D341Med (cell line): ENCODE data around the gene SSC4D.
A peak's percentile ranks its signal among the peaks of the same experiment; 100 is the strongest.
"Not testable (repeated sequence)": the region's sequence is repeated elsewhere in the genome, so short reads cannot be mapped to it uniquely, and the experiment has no call there.

Experiments
- DNase-seq: peaks from one replicate; pipeline ENCODE4 v3.0.0; 2012; ENCODE audit warnings: low spot score

Gene SSC4D

DNA sequence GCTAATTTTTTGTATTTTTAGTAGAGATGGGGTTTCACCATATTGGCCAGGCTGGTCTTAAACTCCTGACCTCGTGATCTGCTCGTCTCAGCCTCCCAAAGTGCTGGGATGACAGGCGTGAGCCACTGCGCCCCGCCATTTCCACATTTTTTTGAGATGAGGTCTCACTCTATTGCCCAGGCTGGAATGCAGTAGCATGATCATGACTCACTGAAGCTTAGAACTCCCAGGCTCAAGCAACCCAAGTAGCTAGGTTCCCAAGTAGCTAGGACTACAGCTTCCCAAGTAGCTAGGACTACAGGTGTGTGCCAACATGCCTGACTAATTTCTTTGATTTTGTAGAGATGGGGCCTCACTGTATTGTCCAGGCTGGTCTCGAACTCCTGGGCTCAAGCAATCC, 11.6 kb upstream of the SSC4D start:
- not testable (repeated sequence) for DNase-seq

DNA sequence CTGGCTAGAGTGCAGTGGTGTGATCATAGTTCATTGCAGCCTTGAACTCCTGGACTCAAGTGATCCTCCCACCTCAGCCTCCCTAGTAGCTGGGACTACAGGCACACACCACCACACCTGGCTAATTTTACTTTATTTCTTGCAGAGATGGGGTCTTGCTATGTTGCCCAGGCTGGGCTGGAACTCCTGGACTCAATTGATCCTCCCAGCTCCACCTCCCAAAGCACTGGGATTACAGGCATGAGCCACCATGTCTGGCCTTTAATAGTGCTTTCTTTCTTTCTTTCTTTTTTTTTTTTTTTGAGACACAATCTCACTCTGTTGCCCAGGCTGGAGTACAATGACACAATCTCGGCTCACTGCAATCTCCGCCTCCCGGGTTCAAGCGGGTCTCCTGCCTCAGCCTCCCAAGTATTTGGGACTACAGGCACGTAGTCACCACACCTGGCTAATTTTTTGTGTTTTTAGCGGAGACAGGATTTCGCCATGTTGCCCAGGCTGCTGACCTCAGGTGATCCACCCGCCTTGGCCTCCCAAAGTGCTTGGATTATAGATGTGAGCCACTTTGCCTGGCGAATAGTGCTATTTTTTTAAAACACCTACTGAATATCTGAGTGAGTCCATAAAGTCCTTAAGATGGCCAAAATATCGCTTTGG, 8.3 kb upstream of the SSC4D start:
- not testable (repeated sequence) for DNase-seq

DNA sequence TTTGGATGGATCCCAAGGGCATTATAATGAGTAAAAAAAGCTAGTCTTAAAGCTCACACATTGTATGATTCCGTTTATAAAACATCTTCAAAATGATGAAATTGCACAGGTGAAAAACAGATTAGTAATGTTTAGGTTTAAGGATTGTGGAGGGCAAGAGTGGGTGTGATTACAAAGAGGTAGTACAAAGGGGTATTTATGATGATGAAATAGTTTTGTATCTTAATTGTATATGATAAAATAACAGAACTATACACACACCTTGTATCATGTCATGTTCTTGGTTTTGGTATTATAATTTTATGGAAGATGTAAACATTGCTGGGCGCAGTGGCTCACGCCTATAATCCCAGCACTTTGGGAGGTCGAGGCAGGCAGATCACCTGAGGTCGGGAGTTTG, 2.8 kb upstream of the SSC4D start:
- DNase-seq, result no peak

DNA sequence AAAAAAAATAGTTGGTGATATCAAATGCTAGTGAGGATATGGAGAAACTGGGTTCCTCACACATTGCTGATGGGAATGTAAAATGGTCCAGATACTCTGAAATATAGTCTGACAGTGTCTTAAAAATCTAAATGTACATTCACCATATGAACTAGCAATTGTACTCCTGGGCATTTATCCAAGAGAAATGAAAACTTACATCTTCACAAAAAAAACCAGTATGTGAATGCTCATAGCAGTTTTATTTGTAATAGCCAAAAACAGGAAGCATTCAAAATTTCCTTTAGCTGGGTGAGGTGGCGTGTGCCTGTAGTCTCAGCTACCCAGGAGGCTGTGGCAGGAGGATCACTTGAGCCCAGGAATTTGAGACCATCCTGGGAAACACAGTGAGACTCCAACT, 2.1 kb upstream of the SSC4D start:
- no peak for DNase-seq

DNA sequence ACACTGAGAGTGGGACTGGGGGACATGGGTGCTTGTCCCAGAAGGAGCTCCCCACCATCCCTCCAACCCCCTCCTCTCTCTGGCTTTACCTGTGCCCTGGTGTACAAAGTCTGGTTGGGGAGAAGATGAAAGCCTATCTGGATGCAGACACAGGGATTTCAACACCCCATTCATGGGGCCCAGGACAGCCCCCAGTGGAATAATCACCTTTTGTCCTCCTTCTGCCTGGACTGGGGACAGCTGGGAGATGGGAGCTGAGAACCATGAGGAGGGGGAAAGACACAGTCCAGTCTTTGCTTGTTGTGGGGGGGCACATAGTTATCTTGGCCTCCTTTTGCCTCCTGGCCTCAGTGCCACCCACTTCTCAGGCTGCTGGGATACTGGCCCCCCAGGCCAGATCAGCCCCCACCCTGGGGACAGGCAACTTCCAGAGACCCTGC, 1.4 kb downstream of the SSC4D start:
- no peak for DNase-seq

DNA sequence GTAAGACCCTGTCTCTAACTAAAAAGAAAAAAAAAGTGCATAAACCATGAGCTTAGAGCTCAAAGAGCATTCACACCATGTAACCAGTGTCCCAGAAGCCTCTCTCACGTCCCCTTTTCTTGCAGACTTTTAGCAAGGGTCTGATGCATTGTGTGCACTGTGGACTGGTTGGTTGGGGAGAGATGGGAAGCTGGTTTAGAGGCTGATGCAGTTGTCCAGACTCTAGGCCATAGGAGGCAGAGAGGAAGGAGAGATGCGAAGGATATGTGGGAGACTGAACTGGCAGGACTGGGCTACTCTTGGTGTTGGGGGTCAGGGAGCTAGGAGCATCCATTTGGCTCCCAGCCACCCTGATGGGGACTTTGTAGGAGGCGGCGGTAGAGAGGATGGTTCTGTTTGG, 1.8 kb downstream of the SSC4D start:
- no peak for DNase-seq

DNA sequence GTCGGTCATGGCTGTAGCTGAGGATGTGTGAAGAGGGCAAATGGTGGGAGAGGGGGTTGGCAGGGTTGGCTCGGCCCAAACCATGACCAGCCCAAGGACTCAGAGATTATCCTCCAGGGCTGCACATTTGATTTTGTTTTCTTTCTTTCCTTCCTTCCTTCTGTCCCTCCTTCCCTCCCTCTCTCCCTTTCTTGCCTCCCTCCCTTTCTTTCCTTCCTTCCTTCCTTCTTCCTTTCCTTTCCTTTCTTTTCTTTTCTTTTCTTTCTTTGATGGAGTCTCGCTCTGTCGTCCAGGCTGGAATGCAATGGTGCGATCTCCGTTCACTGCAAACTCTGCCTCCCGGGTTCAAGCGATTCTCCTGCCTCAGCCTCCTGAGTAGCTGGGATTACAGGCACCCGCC, 3.8 kb downstream of the SSC4D start:
- peak; percentile 15 for DNase-seq

DNA sequence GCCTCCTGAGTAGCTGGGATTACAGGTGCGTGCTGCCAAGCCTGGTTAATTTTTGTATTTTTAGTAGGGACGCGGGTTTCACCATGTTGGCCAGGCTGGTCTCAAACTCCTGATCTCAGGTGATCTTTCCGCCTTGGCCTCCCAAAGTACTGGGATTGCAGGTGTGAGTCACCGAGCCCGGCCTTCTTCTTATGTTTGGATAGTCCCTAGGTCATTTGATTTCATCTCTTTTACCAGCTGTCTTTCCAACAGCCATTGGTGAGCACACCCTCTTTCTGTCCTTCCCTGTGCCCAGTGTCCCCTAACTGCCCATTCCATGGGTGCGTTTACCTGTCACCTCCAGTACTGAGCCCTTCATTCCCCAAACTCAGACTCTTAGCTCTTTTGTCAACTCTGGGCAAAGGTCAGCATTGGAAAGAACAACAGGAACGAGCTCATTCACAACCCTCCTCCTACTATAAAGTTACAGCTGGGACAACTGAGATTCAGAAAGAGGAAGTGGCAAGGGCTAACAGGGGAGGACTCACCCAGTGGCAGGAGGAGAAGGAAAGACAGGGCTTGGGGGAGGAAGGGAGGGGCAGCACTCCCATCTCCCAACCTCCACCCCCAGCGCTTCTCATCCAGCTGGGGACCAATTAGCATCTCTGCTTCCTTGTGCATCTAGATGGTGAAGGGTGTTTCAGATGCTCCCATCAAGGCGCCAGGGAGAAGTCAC, 5.6 kb downstream of the SSC4D start:
- DNase-seq, result peak; percentile 6

DNA sequence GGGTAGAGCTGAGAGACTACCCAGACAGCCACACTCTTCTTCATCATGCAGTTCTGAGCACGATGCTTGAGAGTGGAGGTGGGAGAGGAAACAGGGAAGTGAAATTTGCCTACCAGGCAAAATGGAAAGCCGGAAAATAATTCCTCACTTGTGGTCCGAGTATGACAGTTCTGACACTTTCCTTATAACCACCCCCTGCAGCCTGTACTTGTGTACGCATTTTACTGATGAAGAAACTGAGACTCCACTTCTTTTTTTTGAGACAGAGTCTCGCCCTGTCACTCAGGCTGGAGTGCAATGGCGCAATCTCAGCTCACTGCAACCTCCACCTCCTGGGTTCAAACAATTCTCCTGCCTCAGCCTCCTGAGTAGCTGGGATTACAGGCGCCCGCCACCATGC, 6.4 kb downstream of the SSC4D start:
- DNase-seq, result not testable (repeated sequence)

DNA sequence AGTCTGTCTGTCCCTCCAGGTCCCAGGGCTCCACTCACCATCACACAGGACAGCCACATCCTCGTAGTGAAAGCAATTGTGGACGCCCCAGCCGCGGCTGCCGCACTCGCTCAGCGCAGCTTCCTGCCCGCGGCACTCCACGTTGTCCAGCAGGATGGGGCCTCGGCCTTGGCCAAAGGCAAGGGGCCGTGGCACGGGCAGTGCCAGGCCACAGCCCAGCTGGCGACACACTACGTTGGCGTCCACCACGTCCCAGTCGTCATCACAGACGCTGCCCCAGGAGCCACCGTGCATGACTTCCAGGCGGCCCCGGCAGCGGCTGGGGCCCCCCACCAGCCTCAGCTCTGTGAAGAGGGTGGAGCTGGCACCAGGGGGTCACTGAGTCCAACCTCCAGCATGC, 9.2 kb downstream of the SSC4D start:
- DNase-seq, result no peak

DNA sequence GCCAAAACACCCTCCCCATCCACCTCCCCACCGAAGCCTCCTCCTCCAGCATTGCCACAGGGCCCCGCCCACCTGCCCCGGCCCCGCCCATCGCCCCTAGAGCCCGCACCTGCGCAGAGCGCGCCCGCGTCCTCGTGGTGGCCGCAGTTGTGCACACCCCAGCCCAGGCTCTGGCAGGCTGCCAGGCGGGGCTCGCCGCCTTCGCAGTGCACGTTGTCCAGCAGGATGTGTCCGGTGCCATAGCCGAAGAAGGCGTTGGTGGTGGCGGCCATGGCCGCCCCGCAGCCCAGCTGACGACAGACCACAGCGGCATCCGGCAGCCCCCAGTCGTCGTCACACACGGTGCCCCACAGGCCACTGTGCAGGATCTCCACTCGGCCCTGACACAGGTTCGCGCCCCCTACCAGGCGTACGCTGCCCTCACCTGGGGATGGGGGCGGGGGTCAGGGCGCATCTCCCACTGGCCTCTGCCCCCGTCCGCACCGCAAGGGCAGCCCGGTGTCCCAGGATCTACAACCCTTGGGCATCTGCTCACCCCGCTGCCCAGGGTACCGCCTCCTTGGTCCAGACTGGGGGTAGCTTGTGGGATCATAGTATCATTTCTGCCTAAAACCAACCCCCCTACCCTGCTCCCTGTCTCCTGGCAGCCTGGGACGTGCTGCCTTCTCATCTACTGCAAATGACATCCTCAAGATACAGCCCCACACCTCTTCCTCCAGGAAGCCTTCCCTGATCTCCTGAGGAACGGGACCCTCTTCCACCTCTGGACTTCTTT, 11.9 kb downstream of the SSC4D start:
- DNase-seq, result peak; percentile 39

DNA sequence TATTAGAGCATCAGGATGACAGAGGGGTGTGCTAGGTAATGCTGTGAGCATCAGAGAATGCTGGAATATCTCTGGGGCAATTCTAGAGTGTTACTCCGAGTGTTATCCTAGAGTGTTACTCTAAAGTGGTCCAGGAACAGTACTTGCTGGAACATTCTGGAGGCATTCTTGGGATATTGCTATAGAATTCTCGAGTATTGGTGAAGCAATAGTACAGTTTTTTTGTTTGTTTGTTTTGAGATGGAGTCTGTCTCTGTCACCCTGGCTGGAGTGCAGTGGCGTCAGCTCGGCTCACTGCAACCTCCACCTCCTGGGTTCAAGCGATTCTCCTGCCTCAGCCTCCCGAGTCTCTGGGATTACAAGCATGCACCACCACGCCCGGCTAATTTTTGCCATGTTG, 12.6 kb downstream of the SSC4D start:
- DNase-seq, result no peak

DNA sequence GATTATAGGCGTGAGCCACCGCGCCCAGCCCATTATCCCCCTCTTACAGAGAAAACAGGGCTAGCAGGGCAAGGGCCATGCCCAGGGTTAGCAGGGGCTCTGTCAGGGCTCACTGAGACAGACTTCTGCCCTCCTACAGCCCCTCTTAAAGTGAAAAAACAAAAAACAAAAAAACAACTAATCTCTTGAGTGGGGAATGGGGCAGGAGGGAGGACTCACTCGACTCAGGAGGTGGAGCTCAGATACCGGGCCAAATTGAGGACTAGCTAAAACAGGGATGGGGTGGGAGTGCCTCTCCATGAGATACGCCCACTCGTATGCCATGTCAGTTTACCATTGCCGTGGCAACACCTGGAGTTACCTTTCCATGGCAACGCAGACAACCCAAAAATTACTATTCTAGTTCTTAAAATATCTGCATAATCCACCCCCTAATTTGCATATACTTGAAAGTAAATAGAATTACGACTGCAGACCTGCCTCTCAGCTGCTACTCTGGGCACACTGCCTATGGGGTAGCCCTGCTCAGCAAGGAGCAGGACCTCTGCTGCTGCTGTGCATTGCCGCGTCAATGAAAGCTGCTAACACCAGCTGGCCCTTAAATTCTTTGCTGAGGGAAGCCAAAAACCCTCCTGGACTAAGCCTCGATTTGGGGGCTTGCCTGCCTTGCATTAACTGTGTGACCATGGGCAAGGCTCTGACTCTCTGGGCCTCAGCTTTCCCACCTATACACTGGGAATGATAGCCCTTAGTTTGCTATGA, 13.4 kb downstream of the SSC4D start:
- DNase-seq, result peak; percentile 37

DNA sequence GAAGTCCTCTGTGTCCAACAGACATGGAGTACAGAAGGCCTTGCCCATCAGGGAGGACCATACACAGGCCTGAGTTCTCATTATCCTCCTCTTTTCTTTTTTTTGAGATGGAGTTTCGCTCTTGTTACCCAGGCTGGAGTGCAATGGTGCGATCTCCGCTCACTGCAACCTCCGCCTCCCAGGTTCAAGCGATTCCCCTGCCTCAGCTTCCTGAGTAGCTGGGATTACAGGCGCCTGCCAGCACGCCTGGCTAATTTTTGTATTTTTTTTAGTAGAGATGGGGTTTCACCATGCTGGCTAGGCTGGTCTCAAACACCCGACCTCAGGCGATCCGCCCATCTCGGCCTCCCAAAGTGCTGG, 13.9 kb downstream of the SSC4D start:
- not testable (repeated sequence) for DNase-seq

DNA sequence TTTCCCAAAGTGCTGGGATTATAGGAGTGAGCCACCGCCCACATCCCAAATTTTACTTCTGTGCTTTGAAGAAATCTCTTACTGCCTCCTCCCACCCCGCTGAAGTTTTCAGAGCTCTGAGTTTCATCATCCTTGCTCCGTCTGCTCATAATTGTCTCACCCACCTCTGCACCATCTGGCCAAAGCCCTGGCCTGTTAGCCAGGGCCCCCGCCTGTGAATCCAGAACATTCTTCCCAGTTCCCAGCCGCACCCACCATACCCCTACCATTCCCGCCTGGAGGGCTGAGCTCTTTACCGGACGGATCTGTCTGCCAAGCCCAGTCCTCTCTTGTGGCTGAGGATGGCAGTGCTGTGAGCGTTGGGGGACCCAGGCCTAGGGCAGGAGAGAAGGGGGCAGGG, 14.5 kb downstream of the SSC4D start:
- peak; percentile 24 for DNase-seq

DNA sequence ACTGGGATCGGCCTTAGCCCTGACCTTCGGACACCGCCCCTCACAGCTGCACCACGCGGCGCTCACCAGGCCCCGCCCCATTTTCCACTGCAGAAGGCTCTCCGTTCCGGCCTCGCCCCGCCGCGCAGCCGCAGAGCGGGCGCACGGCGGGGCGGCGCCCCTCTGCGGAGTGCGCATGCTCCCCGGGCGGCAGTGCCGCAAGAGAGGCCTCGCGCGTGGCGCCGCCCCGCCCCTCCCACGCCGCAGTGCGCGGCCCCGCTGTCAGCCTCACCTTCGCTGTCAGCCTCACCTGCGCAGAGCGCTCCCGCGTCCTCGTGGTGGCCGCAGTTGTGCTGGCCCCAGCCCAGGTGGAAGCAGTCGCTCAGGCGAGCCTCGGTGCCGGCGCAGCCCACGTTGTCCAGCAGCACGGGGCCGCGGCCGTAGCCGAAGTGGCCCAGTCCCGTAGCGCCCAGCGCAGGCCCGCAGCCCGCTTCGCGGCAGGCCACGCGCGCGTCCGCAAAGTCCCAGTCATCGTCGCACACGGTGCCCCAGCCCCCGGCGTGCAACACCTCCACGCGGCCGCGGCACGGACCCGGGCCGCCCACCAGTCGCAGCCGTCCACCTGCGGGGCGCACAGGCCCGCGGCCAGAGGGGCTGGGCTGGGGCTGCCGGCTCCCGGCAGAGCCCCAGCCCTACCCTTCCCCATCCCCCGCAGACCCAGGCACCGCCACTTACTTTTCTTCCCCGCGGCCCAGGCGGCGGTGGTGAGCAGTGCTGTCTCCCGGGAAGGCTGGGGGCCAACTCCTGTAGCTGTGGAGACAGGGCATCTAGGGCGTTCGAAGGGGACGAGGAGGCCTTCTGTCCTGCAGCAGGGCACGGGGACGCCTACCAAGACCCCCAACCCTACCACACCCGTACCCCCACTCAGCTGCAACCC, 16.1 kb downstream of the SSC4D start:
- DNase-seq, result peak; percentile 100

DNA sequence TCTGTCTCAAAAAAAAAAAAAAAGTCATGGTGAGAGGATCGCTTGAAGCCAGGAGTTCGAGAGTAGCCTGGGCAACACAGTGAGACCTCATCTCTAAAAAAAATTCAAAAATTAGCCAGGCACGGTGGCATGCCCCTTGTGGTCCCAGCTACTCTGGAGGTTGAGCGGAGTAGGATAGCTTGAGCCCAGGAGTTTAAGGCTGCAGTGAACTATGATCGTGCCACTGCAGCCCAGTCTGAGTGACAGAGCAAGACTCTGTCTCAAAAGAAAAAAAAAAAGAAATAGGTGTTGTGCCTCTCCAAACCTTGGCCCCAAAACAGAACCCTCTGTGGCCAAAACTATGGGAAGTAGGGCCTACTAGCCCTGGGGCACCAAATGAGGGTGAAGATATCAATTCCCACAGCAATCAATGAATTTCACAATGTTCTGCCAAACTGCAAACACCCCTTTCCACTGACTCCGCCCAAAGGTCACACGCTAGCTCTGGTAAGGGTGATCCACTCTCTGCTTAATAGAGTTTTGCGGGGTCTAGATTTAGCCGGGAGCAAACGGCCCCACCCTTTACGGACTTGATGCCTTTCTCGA, 16.9 kb downstream of the SSC4D start:
- no peak for DNase-seq

DNA sequence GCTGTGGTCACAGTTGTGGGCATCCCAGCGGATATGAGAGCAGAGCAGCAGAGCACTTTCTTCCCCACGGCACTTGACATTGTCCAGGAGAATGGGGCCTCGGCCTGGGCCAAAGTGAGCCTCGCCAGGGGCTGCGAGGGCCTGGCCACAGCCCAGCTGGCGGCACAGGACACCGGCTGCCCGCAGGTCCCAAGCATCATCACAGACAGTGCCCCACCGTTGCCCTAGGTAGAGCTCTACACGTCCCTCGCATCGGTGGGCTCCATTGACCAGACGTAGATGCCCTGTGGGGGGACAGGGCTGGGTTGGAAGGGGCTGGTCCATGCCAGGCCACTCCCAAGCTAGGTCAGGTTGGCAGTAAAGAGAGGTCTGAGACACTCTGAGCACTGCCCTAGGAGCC, 19.4 kb downstream of the SSC4D start:
- no peak for DNase-seq

DNA sequence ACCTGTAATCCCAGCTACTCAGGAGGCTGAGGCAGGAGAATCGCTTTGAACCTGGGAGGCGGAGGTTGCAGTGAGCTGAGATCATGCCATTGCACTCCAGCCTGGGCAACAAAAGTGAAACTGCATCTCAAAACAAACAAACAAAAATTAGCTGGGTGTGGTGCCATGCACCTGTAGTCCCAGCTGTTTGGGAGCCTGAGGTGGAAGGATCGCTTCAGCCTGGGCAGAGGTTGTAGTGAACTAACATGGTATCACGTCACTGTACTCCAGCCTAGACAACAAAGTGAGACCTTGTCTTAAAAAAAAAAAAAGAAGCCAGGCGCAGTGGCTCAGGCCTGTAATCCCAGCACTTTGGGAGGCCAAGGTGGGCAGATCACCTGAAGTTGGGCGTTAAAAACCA, 21.7 kb downstream of the SSC4D start:
- not testable (repeated sequence) for DNase-seq

DNA sequence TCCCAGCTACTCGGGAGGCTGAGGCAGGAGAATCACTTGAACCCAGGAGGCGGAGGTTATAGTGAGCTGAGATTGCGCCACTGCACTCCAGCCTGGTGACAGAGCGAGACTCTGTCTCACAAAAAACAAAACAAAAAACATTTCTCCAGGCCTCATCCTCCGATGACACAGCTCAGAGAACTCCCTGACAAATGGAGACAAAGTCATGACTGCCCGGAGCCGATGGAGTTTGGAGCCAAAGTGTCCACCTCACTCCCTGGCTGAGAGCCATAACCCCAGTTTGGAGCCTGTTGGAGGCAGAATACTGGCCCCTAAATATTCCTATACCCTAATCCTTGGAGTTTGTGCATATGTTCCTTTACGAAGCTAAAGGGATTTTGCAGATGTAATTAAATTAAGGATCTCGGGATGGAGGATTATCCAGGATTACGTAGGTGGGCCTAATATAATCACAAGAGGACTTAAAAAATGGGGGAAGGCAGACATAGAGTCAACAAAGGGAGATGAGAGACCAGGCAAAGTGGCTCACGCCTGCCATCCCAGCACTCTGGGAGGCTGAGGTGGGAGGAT, 22.7 kb downstream of the SSC4D start:
- DNase-seq, result peak; percentile 56
